ENCODE data around the gene ARPC4.

DNA sequence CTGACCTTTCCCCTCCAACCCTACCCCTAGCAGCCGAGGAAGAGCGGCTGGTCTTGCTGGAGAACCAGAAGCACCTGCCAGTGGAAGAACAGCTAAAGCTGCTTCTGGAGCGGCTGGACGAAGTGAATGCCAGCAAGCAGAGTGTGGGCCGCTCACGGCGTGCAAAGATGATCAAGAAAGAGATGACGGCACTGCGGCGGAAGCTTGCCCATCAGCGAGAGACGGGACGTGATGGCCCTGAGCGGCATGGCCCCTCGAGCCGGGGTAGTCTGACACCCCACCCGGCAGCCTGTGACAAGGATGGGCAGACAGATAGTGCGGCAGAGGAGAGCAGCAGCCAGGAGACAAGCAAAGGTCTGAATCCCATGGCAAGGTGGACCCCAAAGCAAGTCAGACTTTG is 49.3 kb upstream of the ARPC4 start:
- TF ChIP-seq POLR2A (IDR thresholded peaks at IDR 0.05; ENCODE audit: low read length), result no peak
- no peak for TF ChIP-seq GATA1 (IDR thresholded peaks at IDR 0.05; ENCODE audit: low read depth, low read length)

All from erythroblast (primary cell).